ENCODE data around the gene ZNF609. TPM values are rescaled to one million over a fixed set of nuclear protein-coding genes. Genes with fewer than 3 reads are reported as not detected.

ZNF609 gene
- total RNA-seq, 4 donors from 2014 or later = 10.3 to 16.5 (median 12.4) TPM

DNA sequence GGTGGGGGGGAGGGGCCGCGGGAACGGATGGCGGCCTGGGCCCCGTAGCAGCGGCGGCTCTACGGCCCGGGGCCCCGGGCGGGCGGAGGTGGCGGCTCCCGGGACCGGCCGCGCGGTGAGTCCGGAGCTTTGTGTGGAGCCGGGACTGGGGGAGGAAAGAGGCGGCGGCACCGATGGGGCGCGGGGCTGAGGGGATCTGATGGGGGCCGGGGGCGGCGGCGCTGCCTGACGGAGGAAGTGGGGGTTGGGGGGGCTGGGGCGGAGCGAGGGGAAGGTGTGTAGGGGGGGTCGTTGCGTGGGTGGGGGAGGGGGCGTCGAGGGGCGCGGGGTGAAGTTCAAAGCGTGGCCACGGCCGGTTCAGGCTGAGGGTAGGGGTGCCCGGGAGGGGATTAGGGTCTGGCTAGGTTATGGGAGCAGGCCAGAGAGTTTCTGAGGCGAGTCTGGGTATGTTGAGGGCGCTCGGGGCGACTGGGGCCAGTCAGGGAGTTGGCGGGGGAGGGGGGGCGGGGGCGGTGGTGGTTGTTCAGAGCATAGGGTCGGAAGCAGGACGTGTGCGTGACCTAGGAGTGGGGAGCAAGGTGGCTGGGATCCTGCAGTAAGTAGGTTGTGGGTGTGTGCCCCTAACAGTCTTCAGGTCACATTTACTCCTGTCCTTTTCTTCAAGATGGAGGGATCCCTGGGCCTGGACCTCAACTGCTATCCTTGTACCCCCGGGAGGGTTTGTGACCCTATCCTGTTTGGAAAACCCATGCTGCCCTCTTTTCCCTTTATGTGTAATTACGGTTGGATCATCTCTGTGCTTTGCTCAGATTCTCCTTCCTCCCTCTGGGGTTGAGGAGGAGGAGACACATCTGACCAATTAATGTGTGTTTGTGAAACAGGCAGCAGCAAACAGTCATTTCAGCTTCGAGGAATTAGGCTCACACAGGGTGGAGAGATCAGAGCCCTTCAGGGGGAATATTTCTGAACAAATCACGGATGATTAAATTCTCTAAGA is 644 bp downstream of the ZNF609 start:
- in situ Hi-C loops (cut with MboI; ENCODE audit: low sequenced_read_pairs in 4 of 4) = no loop called here

DNA sequence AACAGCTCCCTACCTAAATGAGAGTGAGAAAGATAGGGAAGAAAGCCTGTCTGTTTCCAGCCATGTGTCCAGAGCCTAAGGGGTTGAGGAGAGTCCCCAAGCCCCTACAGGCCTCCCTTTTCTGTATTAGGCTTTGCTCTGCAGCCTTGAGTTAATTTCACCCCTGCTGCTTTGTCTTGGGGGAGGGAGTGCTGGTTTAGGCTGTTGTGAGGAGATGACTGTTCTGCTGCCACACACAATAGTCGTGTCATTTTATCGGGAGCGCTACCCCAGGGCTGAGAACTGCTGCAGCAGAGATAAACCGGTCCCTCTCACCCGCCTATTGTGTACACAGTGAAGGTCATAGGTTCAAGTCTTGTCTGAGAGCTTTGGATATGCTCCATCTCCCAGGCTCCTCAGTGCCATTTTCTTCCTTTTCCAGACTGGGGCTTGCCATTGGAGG is 1.4 kb downstream of the ZNF609 start:
- TF ChIP-seq, protein P1, sequence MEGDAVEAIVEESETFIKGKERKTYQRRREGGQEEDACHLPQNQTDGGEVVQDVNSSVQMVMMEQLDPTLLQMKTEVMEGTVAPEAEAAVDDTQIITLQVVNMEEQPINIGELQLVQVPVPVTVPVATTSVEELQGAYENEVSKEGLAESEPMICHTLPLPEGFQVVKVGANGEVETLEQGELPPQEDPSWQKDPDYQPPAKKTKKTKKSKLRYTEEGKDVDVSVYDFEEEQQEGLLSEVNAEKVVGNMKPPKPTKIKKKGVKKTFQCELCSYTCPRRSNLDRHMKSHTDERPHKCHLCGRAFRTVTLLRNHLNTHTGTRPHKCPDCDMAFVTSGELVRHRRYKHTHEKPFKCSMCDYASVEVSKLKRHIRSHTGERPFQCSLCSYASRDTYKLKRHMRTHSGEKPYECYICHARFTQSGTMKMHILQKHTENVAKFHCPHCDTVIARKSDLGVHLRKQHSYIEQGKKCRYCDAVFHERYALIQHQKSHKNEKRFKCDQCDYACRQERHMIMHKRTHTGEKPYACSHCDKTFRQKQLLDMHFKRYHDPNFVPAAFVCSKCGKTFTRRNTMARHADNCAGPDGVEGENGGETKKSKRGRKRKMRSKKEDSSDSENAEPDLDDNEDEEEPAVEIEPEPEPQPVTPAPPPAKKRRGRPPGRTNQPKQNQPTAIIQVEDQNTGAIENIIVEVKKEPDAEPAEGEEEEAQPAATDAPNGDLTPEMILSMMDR (IDR thresholded peaks at IDR 0.05 in 4 of 5, conservative IDR thresholded peaks at IDR 0.05 in 1 of 5) = no peak
- TF ChIP-seq POLR2A (IDR thresholded peaks at IDR 0.05) = no peak
- intact Hi-C loops (cut with DNase I; ENCODE audit: low total_unique reads) (loop anchor here (5.0 kb wide), 3 partner anchors 74 to 376 kb away; partner anchors contain the start of genes PPIB and TRIP4), in situ Hi-C loops (cut with MboI; ENCODE audit: low sequenced_read_pairs in 4 of 4) (no loop called here)
- H3K4me3 ChIP-seq = peak overlapping the region; percentile 55 to 76 (median 72)
- ATAC-seq (no peak), DNase-seq (no peak)
- H3K36me3 ChIP-seq = no peaks in the 10 kb centered on the region
- no peaks in the 10 kb centered on the region for H3K27me3 ChIP-seq
- H3K4me1 ChIP-seq = peaks cover 58 to 59% of the 10 kb centered on the region in 2 donors
- H3K27ac ChIP-seq = peak overlapping the region; percentile 83 to 91 (median 88)
- no peaks in the 10 kb centered on the region for H3K9me3 ChIP-seq

More for the DNA sequence above, 644 bp downstream of the ZNF609 start:
- no peaks in the 10 kb centered on the region for H3K27me3 ChIP-seq
- DNase-seq (peak; percentile 21 to 34), ATAC-seq (peak; percentile 38 to 60)
- H3K27ac ChIP-seq = peak overlapping the region; percentile 83 to 91 (median 88)
- H3K36me3 ChIP-seq = no peaks in the 10 kb centered on the region
- peak; percentile 25 to 45 for TF ChIP-seq POLR2A (IDR thresholded peaks at IDR 0.05)
- TF ChIP-seq, protein P1 (IDR thresholded peaks at IDR 0.05 in 4 of 5, conservative IDR thresholded peaks at IDR 0.05 in 1 of 5) = peak in 1 of 5 experiments; percentile 7
- no peaks in the 10 kb centered on the region for H3K9me3 ChIP-seq
- intact Hi-C loops (cut with DNase I; ENCODE audit: low total_unique reads) = loop anchor here (5.0 kb wide), 3 partner anchors 74 to 376 kb away; partner anchors contain the start of genes PPIB and TRIP4
- H3K4me1 ChIP-seq = peaks cover 51 to 54% of the 10 kb centered on the region in 2 donors
- H3K4me3 ChIP-seq = peak overlapping the region; percentile 55 to 76 (median 72)

DNA sequence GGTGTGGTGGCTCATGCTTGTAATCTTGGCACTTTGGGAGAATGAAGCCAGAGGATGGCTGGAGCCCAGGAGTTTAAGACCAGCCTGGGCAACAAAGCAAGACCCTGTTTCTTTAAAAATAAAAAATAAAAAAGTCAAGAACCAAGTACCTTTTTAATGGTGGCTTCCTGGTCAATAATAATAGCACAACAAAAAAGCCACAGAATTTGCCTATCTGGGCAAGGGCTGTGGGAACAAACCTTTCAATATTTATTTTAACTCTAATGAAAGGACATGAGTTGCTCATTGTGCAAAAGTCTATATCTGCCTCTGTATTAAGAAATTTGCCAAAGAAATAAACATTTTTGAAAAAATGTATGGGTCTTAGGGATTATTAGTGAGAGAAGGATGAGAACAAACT is 2.1 kb downstream of the ZNF609 start:
- ATAC-seq (no peak), DNase-seq (no peak)
- Histone ChIP-seq H3K4me3 (no peak overlapping the region), H3K27ac (peak overlapping the region in 2 of 4 donors; percentile 90 to 91), H3K4me1 (peaks cover 66% of the 10 kb centered on the region in 2 donors), H3K9me3 (no peaks in the 10 kb centered on the region), H3K36me3 (no peaks in the 10 kb centered on the region), H3K27me3 (no peaks in the 10 kb centered on the region)
- intact Hi-C loops (cut with DNase I; ENCODE audit: low total_unique reads) (loop anchor here (5.0 kb wide), 3 partner anchors 75 to 375 kb away; partner anchors contain the start of genes PPIB and TRIP4), in situ Hi-C loops (cut with MboI; ENCODE audit: low sequenced_read_pairs in 4 of 4) (no loop called here)
- TF ChIP-seq, protein P1 (IDR thresholded peaks at IDR 0.05 in 4 of 5, conservative IDR thresholded peaks at IDR 0.05 in 1 of 5) = no peak
- TF ChIP-seq POLR2A (IDR thresholded peaks at IDR 0.05) = no peak

DNA sequence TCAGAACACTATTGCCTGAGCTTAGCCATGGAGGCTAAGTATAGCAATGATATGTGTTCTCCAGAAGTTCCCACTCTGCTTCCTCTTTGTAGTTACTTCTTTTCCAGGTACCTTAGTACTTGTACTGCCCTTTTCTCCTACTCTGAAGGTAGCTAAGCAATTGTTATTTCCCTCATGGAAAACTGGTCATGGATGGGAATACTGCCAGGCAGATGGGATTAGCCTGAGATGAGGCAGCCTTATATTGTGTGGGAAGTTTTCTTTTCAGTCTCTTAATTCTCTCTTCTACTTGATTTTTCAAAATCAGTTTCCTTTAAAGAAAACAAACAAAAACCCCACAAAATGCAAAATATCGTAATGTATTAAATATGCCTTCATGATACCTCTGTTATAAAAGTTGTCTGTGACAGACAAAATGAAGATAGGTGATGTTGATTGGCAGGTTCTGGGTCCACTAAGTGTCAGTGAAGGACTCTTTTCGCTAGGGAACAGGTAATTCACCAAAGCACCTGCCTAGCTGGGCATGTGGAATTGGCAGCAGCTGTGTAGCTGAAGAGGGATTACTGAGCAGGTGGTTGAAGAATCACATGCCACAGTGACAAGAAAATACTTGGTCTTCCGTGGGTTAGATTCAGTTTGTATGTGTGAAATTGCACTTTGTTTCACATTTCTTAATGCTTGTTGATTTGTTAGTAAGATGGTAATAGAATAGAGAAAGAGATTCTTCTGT is 4.1 kb downstream of the ZNF609 start:
- H3K36me3 ChIP-seq = no peaks in the 10 kb centered on the region
- no peak for TF ChIP-seq POLR2A (IDR thresholded peaks at IDR 0.05)
- TF ChIP-seq, protein P1 (IDR thresholded peaks at IDR 0.05 in 4 of 5, conservative IDR thresholded peaks at IDR 0.05 in 1 of 5) = no peak
- H3K27me3 ChIP-seq = no peaks in the 10 kb centered on the region
- peak overlapping the region in 3 of 4 donors; percentile 32 to 69 (median 51) for H3K27ac ChIP-seq
- DNase-seq = peak; percentile 19 to 28
- peaks cover 68% of the 10 kb centered on the region in 2 donors for H3K4me1 ChIP-seq
- intact Hi-C loops (cut with DNase I; ENCODE audit: low total_unique reads) (loop anchor here (5.0 kb wide), 3 partner anchors 77 to 373 kb away; partner anchors contain the start of genes PPIB and TRIP4), in situ Hi-C loops (cut with MboI; ENCODE audit: low sequenced_read_pairs in 4 of 4) (no loop called here)
- no peaks in the 10 kb centered on the region for H3K9me3 ChIP-seq
- no peak for ATAC-seq
- H3K4me3 ChIP-seq = no peak overlapping the region

Measured in gastrocnemius medialis (tissue), 4 donors.